SK-N-SH (cell line): ENCODE results near the gene SLC6A9. TPM values are rescaled to one million over a fixed set of nuclear protein-coding genes. Genes with fewer than 3 reads are reported as not detected.

Experiments used
- CTCF ChIA-PET: fragments of 300-600, 350-600 bp; formaldehyde crosslinking; extraction: SDS; loops from one replicate; lab custom pipeline; 2021; lab: Yijun Ruan, JAX
- POLR2A ChIA-PET: fragments of 350-600 bp; sonication (Branson Sonifier 250); formaldehyde crosslinking; extraction: SDS; loops from one replicate; lab custom pipeline; 2020; ENCODE audit warnings: antibody characterized with exemption, inconsistent platforms; lab: Yijun Ruan, JAX
- DNase-seq: peaks from one replicate; pipeline ENCODE4 v3.0.0; 2012
- H2AFZ ChIP-seq: fragments of 200-600 bp; sonication (generic); 2 replicates; pipeline ENCODE4 v1.8.1; 2016; ENCODE audit warnings: antibody characterized with exemption, mild to moderate bottlenecking, low read depth
- H3F3A ChIP-seq: fragments of 200-600 bp; sonication (generic); replicated peaks from 2 replicates; pipeline ENCODE3; 2016; ENCODE audit warnings: antibody characterized with exemption, mild to moderate bottlenecking; ENCODE audit not compliant: insufficient read depth
- H3K27ac ChIP-seq, 2 experiments: fragments of 200-500 bp in 1 of 2; fragments of 200-600 bp in 1 of 2; sonication (Bioruptor generic) in 1 of 2; sonication (generic), shearing (Covaris generic) in 1 of 2; 2 replicates each; pipeline versions ENCODE4 v1.5.1 to v1.6.1; 2014 to 2016; ENCODE audit warnings: low read depth in 2 of 2, inconsistent platforms in 1 of 2, low read length in 1 of 2, mild to moderate bottlenecking in 1 of 2, mixed read lengths in 1 of 2
- H3K27me3 ChIP-seq: fragments of 200-600 bp; sonication (generic), shearing (Covaris generic); 2 replicates; pipeline ENCODE4 v1.6.1; 2016; ENCODE audit warnings: mixed run types; ENCODE audit not compliant: insufficient read depth
- H3K36me3 ChIP-seq, 2 experiments: fragments of 200-500 bp in 1 of 2; fragments of 200-600 bp in 1 of 2; sonication (Bioruptor generic) in 1 of 2; sonication (generic) in 1 of 2; replicated peaks in 1 of 2; 2 replicates each; pipeline versions ENCODE3 to v1.5.1; 2014 to 2016; ENCODE audit warnings: low read length in 1 of 2, mild to moderate bottlenecking in 1 of 2; ENCODE audit not compliant: insufficient read depth in 2 of 2, control insufficient read depth in 1 of 2
- H3K4me1 ChIP-seq, 2 experiments: fragments of 200-500 bp in 1 of 2; fragments of 200-600 bp in 1 of 2; sonication (Bioruptor generic) in 1 of 2; sonication (generic), shearing (Covaris generic) in 1 of 2; 2 replicates each; pipeline versions ENCODE4 v1.5.1 to v1.6.1; 2014 to 2016; ENCODE audit warnings: low read depth in 1 of 2, low read length in 1 of 2, mixed run types in 1 of 2; ENCODE audit not compliant: insufficient read depth in 2 of 2, control insufficient read depth in 1 of 2
- H3K4me2 ChIP-seq: fragments of 200-600 bp; sonication (generic), shearing (Covaris generic); 2 replicates; pipeline ENCODE4 v1.6.1; 2017; ENCODE audit warnings: mixed run types
- H3K4me3 ChIP-seq, 2 experiments: fragments of 200-500 bp in 1 of 2; fragments of 200-600 bp in 1 of 2; sonication (Bioruptor generic) in 1 of 2; sonication (generic), shearing (Covaris generic) in 1 of 2; 2 replicates each; pipeline versions ENCODE4 v1.5.1 to v1.8.1; 2014 to 2016; ENCODE audit warnings: low read depth in 2 of 2, inconsistent platforms in 1 of 2, low read length in 1 of 2, mild to moderate bottlenecking in 1 of 2, mixed read lengths in 1 of 2, moderate library complexity in 1 of 2
- H3K79me2 ChIP-seq: fragments of 200-600 bp; sonication (generic); 2 replicates; pipeline ENCODE4 v1.8.1; 2017; ENCODE audit warnings: mild to moderate bottlenecking; ENCODE audit not compliant: insufficient read depth
- H3K9ac ChIP-seq: fragments of 200-600 bp; sonication (generic); 2 replicates; pipeline ENCODE4 v1.6.1; 2017; ENCODE audit warnings: mixed run types
- H3K9me2 ChIP-seq: fragments of 200-600 bp; sonication (generic); 2 replicates; pipeline ENCODE4 v1.6.1; 2017; ENCODE audit warnings: mixed run types
- H3K9me3 ChIP-seq: fragments of 200-600 bp; sonication (generic); 2 replicates; pipeline ENCODE4 v1.6.1; 2017; ENCODE audit warnings: mixed run types, mild to moderate bottlenecking, moderate library complexity
- H4K20me1 ChIP-seq: fragments of 200-600 bp; sonication (generic); 2 replicates; pipeline ENCODE4 v1.6.1; 2017; ENCODE audit warnings: mild to moderate bottlenecking, mixed run types; ENCODE audit not compliant: insufficient read depth
- FOSL2 ChIP-seq: IDR thresholded peaks from 2 replicates; pipeline ENCODE4 v1.4.0; 2012; ENCODE audit warnings: low read depth, mild to moderate bottlenecking, moderate library complexity, borderline replicate concordance
- GATA2 ChIP-seq: sonication (generic); formaldehyde crosslinking; IDR thresholded peaks from 2 replicates; pipeline ENCODE4 v1.5.0; 2020; ENCODE audit warnings: mild to moderate bottlenecking, missing genetic modification reagents
- IRF3 ChIP-seq: fragments of 150-350 bp; IDR thresholded peaks from 2 replicates; pipeline ENCODE4 v1.6.1; 2016; ENCODE audit warnings: mild to moderate bottlenecking, low read depth, low read length
- PBX3 ChIP-seq: IDR thresholded peaks from 2 replicates; pipeline ENCODE4; 2012
- POLR2AphosphoS5 ChIP-seq: IDR thresholded peaks from 2 replicates; pipeline ENCODE4 v1.6.1; 2012; ENCODE audit warnings: low read depth, low read length
- REST ChIP-seq: IDR thresholded peaks from 2 replicates; pipeline ENCODE4 v1.6.1; 2012; ENCODE audit warnings: mild to moderate bottlenecking, low read depth, low read length, moderate library complexity
- RFX5 ChIP-seq: IDR thresholded peaks from 2 replicates; pipeline ENCODE4 v1.6.1; 2012; ENCODE audit warnings: mild to moderate bottlenecking, improper control_type of control experiment, low read length
- WGBS: methylation state at CpG from one replicate; pipeline ENCODE4 v1.1.6; 2017; ENCODE audit warnings: low lambda C conversion rate; 5-methylcytosine and 5-hydroxymethylcytosine counted together
- polyA plus RNA-seq, 3 experiments: library from polyadenylated mRNA; depleted of rRNA; stranded (reverse); fragments of >200 nt; gene quantifications; 2 replicates each; pipeline ENCODE4 v1.2.3, GENCODE V29; 2012

Gene SLC6A9
- polyA plus RNA-seq, 1 of the 3 experiments (the other 2 are of a cell fraction), result 3.9 TPM

GRCh38 chr1:43954036-43954435 is 77.2 kb downstream of the SLC6A9 start:
- no peaks in the 10 kb centered on the region; the same call in 1 of the 2 replicates for H3K79me2 ChIP-seq
- CTCF ChIA-PET, result interaction anchor here (1.2 kb wide), 1 partner anchor 38 kb away, joined by 3 read pairs; the partner anchor contains the start of gene CCDC24

More at GRCh38 chr1:43954036-43954435, 77.2 kb downstream of the SLC6A9 start:
- DNase-seq, result no peak
- POLR2A ChIA-PET, result no interaction called here
- H3K9me2 ChIP-seq, result no peaks in the 10 kb centered on the region
- H3K4me3 ChIP-seq, result no peak overlapping the region
- H3K9me3 ChIP-seq, result no peaks in the 10 kb centered on the region
- peaks cover 0 to 7% of the 10 kb centered on the region in 2 experiments; a peak in 1 of 4 replicates for H3K4me1 ChIP-seq
- no peak overlapping the region for H3K4me2 ChIP-seq
- peaks cover 6% of the 10 kb centered on the region; the same call in 1 of the 2 replicates for H4K20me1 ChIP-seq
- no peak overlapping the region for H2AFZ ChIP-seq
- H3K9ac ChIP-seq, result no peak overlapping the region
- H3K27ac ChIP-seq, result no peak overlapping the region
- H3K27me3 ChIP-seq, result no peaks in the 10 kb centered on the region
- TF ChIP-seq IRF3 (no peak), POLR2AphosphoS5 (no peak), FOSL2 (no peak), REST (no peak), GATA2 (CRISPR knock-in tag) (no peak), RFX5 (no peak), PBX3 (no peak)
- H3F3A ChIP-seq, result no peaks in the 10 kb centered on the region
- H3K36me3 ChIP-seq, result peaks cover 0 to 44% of the 10 kb centered on the region in 2 experiments
- WGBS, result 70% methylated on average over 2 of the region's 5 CpGs
